Activated naive CD8-positive, alpha-beta T cell treated with anti-CD3 and anti-CD28 coated beads, Interleukin-2, amount 50 U/mL, for 24 hours (primary cell): ENCODE results near the gene PRDM16.

Source experiments
- ATAC-seq: fragments of 150-1000 bp; cut with Tn5 transposase; one replicate; pipeline ENCODE4 v1.10.0; 2021
- DNase-seq: peaks from one replicate; pipeline ENCODE4 v3.0.0; 2021
- H3K27ac Mint-ChIP-seq: one replicate; pipeline ENCODE4 v1.8.0; 2021; ENCODE audit warnings: mild to moderate bottlenecking, mixed read lengths
- H3K27me3 Mint-ChIP-seq: one replicate; pipeline ENCODE4 v1.8.0; 2021; ENCODE audit warnings: mixed read lengths
- H3K36me3 Mint-ChIP-seq: one replicate; pipeline ENCODE4 v1.8.0; 2021; ENCODE audit warnings: low read depth, mixed read lengths
- H3K4me1 Mint-ChIP-seq: one replicate; pipeline ENCODE4 v1.8.0; 2021; ENCODE audit warnings: mixed read lengths
- H3K4me3 Mint-ChIP-seq: one replicate; pipeline ENCODE4 v1.8.0; 2021; ENCODE audit warnings: mild to moderate bottlenecking, moderate library complexity, mixed read lengths
- H3K9me3 Mint-ChIP-seq: one replicate; pipeline ENCODE4 v1.8.0; 2021; ENCODE audit warnings: mixed read lengths

PRDM16 gene

DNA sequence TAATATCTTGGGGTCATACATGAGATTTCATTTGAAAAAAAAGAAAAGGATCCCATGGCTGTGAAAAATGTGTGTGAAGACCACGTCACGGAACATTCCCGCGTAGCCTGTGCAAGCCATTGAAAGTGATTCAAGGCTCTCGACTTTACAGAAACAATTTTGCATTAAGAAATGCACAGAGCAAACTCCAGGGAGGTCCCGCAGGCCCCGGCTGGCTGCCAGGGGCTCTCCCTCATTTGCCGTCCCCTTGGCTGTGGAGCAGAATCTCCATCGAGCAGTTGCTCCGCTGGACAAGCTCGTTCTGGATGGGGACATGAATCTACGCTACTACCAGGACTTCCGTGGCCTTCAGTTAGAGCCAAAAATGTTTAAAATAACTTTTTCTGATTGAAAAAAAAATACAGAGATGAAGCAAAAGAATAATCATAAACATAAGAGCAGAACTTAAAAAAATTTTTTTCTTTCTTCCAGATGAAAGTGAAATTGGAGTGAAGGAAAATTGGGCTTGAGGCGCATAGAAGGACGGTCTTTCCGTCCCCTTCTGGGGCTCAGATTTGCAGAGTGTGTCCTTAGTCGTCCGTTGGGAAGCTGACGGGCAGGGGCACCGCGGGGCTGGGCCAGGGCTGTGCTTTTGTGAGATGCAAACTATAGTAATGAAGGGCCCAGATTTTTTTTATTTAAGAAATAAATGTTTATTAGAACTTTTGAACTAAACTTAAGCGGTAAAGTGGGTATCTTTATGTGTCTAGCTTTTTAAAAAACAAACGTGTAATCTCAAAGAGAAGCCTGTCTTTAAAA is 317.4 kb downstream of the PRDM16 start:
- Mint-ChIP-seq H3K4me1 (no peaks in the 10 kb centered on the region), H3K9me3 (no peaks in the 10 kb centered on the region), H3K4me3 (no peak overlapping the region), H3K27ac (no peak overlapping the region), H3K27me3 (peaks cover 11% of the 10 kb centered on the region), H3K36me3 (no peaks in the 10 kb centered on the region)
- DNase-seq (no peak), ATAC-seq (no peak)

DNA sequence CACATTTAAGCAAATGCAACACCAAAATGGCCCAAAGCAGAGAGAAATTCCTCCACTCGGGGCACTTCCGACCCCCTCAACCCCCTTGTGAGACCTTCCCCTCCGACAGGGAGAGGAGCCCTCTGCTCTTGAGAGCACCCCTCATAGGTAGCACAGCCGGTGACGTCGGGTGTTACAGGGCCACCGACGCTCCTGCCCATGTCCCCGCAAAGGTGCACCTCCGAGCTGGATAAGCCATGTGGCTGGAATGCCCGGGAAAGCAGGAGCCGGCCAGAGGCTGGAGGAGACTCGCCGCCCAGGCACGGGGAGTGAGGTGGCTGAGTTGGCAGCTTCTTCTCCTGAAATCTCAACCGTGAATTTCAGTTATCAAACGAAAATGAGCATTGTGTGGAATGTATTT is 318.4 kb downstream of the PRDM16 start:
- H3K27me3 Mint-ChIP-seq: peaks cover 14% of the 10 kb centered on the region
- H3K4me1 Mint-ChIP-seq: no peaks in the 10 kb centered on the region
- no peaks in the 10 kb centered on the region for H3K36me3 Mint-ChIP-seq

DNA sequence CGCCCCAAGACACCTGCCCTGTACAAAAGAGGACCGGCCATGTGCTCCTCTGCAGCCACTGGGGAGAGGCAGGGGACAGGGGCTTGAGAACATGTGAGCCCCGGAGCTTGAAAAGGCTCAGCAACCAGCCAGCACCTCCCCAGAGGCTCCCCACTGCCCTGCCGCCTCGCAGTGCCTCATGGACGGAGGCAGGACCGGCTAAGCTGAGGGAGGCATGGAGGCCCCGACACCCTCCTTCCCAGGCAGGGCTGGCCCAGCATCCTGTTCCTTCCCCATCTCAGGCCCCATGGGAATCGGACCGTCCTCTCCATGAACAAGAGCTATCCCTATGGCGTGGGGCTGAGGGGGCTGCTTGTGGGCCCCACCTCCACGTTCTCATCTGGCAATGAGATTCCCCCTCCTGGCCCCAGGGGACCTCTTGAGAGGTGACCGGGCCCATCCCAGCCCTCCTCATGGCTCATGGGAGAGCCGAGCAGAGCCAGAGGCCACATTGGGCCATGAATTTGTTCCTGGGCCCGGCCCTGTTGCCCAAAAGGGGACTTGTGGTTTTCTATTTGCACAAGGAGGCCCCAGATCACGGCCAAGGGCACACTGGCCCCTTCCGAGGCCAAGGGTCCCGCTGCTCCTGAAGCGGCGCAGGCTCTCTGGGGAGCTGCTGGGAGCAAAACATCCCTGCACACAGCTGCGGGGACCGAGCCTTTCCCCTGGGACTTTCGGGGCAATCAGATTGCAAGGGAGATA is 320.3 kb downstream of the PRDM16 start:
- no peaks in the 10 kb centered on the region for H3K36me3 Mint-ChIP-seq
- no peak overlapping the region for H3K4me3 Mint-ChIP-seq
- H3K27ac Mint-ChIP-seq: no peak overlapping the region
- H3K4me1 Mint-ChIP-seq: no peaks in the 10 kb centered on the region
- ATAC-seq (no peak), DNase-seq (no peak)
- H3K9me3 Mint-ChIP-seq: no peaks in the 10 kb centered on the region
- H3K27me3 Mint-ChIP-seq: peaks cover 26% of the 10 kb centered on the region

More for the DNA sequence above, 318.4 kb downstream of the PRDM16 start:
- H3K4me3 Mint-ChIP-seq: no peak overlapping the region
- H3K9me3 Mint-ChIP-seq: no peaks in the 10 kb centered on the region
- ATAC-seq: no peak
- H3K27ac Mint-ChIP-seq: no peak overlapping the region
- no peak for DNase-seq

DNA sequence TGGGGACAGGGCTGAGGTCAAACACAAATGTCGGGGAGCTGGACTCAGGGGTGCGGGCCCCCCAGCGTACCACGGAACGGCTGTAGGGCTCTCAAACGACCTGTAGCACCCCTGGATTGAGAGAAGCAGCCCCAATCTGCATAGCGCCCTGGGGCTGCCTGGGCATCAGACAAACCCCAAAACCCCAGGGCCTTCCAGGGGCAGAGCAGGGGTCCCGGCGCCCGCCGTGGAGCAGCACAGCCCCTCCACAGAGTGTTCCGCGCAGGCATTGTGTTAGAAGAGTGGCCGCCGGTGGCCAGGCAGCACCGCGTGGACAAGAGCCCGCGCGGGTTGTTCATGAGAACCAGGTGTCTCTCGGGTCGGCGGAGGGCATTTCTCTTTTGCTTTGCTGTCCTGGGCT is 321.3 kb downstream of the PRDM16 start:
- peaks cover 32% of the 10 kb centered on the region for H3K27me3 Mint-ChIP-seq
- no peaks in the 10 kb centered on the region for H3K36me3 Mint-ChIP-seq
- no peaks in the 10 kb centered on the region for H3K9me3 Mint-ChIP-seq
- DNase-seq (no peak), ATAC-seq (no peak)
- H3K4me3 Mint-ChIP-seq: no peak overlapping the region
- H3K4me1 Mint-ChIP-seq: no peaks in the 10 kb centered on the region
- no peak overlapping the region for H3K27ac Mint-ChIP-seq

DNA sequence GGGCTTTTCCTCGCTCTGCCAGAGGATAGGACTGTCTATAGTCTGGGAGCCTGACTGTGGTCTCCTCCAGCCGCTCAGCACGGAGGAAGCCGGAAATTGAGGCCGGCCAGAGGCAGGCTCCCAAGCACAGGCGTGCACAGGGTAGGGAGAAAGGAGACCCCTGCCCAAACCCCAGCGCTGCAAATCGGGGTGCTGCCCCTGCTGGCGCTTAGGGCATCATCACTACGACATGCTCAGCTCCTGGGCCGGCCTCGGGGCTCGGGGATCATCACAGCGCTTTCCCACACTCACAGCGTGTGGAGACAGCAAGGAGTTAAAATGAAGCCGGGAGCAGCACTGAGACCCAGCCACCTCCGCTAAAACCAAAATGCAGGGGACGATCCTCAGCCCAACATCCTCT is 322.7 kb downstream of the PRDM16 start:
- H3K4me1 Mint-ChIP-seq: no peaks in the 10 kb centered on the region
- DNase-seq (no peak), ATAC-seq (no peak)
- H3K9me3 Mint-ChIP-seq: no peaks in the 10 kb centered on the region
- H3K36me3 Mint-ChIP-seq: no peaks in the 10 kb centered on the region
- H3K27me3 Mint-ChIP-seq: peaks cover 37% of the 10 kb centered on the region
- H3K27ac Mint-ChIP-seq: no peak overlapping the region
- no peak overlapping the region for H3K4me3 Mint-ChIP-seq

DNA sequence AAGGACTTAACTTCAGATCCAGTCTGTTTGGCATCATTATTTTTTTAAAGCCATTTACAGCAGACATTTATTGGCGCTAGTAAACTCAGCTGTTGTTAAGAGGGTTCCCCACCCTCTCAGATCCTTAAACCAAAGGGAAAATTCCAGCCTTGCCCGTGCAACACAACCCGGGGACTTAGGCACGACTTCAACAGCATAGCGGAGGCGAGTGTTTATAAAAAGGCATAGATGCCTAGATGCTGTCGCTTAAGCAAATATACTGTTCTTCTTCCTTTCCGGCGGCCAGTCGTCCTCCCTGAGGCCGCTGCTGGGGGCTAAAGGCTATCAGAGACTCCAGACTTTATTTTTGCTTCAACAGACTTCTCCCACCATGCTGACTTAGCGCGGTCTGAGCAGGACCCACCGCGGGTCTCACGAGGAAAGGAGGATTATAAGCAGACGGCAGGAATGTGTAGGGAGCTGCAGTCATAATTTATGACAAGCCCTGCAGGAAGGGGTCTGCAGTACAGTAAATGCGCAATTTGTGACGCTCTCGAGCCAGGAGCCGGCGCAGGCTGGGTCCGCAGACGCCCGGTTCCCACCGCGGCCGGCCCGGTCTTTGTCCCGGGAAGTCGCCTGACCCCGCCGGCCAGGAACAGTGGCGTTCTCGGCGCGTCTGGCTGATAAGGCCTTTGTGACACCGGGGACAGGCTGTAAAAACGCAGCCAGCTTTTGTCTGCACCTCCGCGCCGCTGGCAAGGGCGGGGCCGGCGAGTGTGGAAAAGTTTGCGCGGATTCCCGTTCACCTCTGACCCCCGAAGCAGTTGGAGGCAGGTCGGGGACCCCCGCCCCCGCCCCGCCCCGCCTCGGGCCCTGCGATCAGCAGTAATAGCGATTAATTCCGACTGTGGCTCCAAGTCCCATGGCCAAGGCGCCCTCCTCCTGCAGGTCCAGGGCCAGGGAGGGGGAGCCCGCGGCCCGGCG is 324.3 kb downstream of the PRDM16 start:
- Mint-ChIP-seq H3K9me3 (no peaks in the 10 kb centered on the region), H3K27ac (no peak overlapping the region), H3K4me3 (no peak overlapping the region), H3K36me3 (no peaks in the 10 kb centered on the region), H3K4me1 (no peaks in the 10 kb centered on the region), H3K27me3 (peaks cover 37% of the 10 kb centered on the region)
- no peak for DNase-seq
- ATAC-seq: no peak

DNA sequence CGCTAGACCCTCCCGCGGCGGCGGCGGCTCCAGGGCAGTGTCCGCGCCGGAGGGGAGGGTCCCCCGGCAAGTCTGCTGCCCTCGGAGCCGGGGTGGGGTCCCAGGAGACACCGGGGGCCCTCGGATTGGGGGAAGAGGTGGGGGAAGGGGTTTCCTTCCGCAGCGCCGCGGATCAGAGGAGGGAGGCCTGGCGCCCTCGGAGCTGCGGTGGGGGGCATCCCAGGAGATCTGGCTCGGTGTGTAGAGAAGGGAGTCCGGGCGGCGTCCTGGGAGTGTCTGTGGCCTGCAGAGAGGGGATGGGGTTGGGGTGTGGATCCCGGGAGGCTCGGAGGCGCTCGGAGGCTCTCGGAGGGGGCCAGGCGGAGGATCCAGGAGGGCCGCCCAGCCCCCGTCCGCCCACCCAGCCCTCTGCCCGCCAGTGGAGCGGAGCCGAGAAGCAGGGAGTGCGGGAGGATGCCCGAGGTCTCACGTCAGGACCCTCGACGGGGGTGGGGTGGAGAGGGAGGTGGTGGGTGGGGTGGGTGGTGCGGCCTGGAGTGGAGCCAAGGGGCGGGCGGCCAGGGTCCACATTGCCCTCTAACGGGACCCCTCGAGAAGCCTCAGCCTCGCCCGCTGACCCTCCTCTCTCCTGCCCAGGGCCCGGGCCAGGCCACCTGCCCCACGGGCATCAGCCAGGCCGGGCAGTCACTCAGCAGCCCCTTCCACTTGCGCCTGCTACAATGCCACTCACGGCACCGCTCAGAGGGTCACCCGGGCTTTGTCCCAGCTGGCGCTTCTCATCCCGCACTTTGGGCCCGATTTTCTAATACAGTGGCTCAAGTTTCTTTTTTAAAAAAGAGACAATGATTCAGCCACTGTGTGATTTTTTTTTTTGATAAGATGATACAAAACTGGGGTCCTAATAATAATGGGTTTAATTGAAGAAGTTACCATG is 325.3 kb downstream of the PRDM16 start:
- DNase-seq (no peak), ATAC-seq (no peak)
- Mint-ChIP-seq H3K9me3 (no peaks in the 10 kb centered on the region), H3K4me1 (no peaks in the 10 kb centered on the region), H3K36me3 (no peaks in the 10 kb centered on the region), H3K27me3 (peaks cover 37% of the 10 kb centered on the region), H3K27ac (no peak overlapping the region), H3K4me3 (no peak overlapping the region)

DNA sequence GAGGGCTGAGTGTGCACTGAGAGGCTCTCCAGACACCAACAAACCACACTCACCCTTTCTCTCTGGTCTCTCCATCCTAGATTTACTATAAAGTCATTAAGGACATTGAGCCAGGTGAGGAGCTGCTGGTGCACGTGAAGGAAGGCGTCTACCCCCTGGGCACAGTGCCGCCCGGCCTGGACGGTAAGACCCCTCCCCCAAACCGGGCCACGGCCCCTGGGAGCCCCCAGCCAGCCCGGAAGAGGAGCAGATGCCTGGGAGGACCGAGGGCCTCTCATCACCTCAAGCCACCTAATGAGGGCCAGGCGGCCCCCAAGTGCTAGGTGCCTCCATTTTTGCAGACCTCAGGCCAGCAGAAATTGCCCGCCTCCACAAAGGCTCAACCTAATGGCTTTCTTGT is 327.4 kb downstream of the PRDM16 start:
- Mint-ChIP-seq H3K9me3 (no peaks in the 10 kb centered on the region), H3K27ac (no peak overlapping the region), H3K27me3 (peaks cover 31% of the 10 kb centered on the region), H3K36me3 (no peaks in the 10 kb centered on the region), H3K4me3 (no peak overlapping the region), H3K4me1 (no peaks in the 10 kb centered on the region)
- DNase-seq: no peak
- ATAC-seq: no peak

DNA sequence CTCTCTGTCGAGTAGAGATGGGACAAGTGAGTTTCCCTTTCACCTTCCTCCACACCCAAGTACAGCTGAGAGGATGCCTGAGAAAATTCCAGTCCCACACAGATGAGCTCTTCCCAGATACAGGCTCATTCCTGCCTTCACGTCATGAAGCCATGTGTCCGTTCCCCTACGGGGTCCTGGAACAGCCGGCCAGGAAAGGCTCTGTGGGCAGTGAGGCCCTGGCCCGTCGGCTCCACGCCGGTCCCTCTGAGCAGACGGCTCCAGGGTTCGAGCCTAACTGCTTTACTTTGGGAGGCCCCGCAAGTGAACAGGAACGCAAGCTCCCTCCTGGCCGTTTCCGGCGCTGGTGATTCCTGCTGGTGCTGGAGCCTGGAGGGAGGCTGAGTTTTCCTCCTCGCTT is 328.3 kb downstream of the PRDM16 start:
- no peaks in the 10 kb centered on the region for H3K4me1 Mint-ChIP-seq
- DNase-seq (no peak), ATAC-seq (no peak)
- H3K9me3 Mint-ChIP-seq: no peaks in the 10 kb centered on the region
- H3K27me3 Mint-ChIP-seq: peaks cover 26% of the 10 kb centered on the region
- no peak overlapping the region for H3K27ac Mint-ChIP-seq
- no peaks in the 10 kb centered on the region for H3K36me3 Mint-ChIP-seq
- H3K4me3 Mint-ChIP-seq: no peak overlapping the region

DNA sequence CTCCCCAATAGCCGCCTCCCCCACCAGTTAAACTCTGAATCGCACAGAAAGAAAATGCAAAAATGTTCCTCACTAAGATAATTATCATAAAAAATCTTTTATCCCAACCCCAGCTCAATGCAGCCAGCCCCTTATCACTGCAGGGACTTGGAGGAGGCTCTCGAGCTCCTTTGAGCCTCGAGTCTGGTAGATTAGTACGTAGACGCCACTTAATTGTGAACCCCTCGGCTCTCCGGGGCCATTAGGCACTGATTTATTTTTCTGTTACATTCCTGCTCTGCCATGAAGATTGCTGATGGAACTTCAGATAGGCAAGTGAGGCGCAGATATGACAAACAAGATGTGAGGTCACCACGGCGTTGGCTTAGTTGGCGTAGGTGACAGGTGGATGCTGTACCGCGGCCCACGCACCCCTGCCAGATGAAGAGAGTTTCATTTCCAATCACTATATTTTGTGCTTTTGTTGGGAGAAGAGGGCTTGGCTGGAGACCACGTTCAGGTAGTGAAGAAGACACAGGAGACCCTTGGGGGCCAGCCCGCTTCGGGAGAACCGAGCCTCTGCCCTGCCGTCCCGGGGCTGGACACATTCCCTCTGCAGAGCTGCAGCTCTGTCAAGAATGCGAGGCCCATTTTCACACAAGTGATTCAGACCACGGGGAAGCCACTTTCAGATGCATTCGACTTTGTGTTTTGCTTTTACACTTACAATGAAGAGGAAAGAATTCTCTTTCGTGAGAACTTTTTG is 329.6 kb downstream of the PRDM16 start:
- ATAC-seq (no peak), DNase-seq (no peak)
- no peak overlapping the region for H3K4me3 Mint-ChIP-seq
- no peaks in the 10 kb centered on the region for H3K9me3 Mint-ChIP-seq
- peaks cover 14% of the 10 kb centered on the region for H3K27me3 Mint-ChIP-seq
- no peaks in the 10 kb centered on the region for H3K4me1 Mint-ChIP-seq
- no peak overlapping the region for H3K27ac Mint-ChIP-seq
- no peaks in the 10 kb centered on the region for H3K36me3 Mint-ChIP-seq

DNA sequence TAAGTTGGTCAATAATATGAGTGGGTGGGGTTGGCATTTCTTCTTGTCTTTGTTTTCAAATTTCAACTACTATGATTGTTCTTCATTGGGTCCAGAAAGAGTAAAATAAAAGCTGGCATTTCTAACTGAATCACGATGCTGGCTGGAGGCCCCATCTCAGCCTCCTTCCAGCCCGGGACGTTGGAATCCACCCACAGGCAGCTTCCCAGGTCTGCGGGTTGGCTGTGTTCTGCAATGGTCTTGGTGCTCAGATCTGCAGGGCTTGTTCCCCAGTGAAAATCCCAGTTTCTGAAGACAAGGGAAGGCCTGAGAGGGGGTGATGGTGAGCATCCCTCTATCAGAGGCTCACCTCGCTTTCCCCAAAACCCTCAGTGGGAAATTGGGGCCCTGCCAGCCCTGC is 330.7 kb downstream of the PRDM16 start:
- Mint-ChIP-seq H3K4me1 (no peaks in the 10 kb centered on the region), H3K27me3 (peaks cover 11% of the 10 kb centered on the region), H3K36me3 (no peaks in the 10 kb centered on the region), H3K27ac (no peak overlapping the region), H3K9me3 (no peaks in the 10 kb centered on the region), H3K4me3 (no peak overlapping the region)
- ATAC-seq: no peak
- DNase-seq: no peak

DNA sequence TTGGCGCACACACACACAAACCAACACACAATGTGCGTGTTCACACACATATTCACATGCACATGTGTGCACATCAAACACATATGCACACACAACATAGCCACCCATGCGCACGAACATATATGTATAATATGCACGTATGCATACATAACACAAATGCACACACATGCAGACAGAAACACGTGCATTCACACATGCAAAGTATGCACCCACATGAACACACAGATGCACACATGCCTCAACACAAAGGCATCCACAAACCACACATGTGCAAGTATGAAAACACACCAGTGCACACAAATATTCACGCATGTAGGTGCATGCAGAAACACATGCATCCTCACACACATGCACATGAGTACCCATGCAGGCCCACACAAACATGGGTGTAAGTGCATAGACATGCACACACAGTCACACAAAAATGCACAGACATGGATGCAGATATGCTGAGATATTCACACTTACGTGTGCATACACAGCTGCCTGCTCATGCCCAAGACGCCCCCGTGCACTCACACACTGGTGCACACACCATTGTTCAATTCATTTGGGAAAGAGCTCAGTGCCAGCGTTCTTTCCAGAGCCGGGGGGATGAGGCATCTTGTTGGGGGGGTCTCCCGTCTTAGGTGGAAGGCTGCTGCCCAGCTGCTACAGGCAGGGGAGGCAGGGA is 332.7 kb downstream of the PRDM16 start:
- Mint-ChIP-seq H3K4me1 (no peaks in the 10 kb centered on the region), H3K27ac (no peak overlapping the region), H3K9me3 (no peaks in the 10 kb centered on the region), H3K27me3 (peaks cover 2% of the 10 kb centered on the region), H3K36me3 (no peaks in the 10 kb centered on the region), H3K4me3 (no peak overlapping the region)
- no peak for DNase-seq
- ATAC-seq: no peak
